OCI-LY7 (cell line): ENCODE data around the gene CEP104. TPM values are rescaled to one million over a fixed set of nuclear protein-coding genes. Genes with fewer than 3 reads are reported as not detected.

Source experiments
- BruUV-seq: library from RNA; stranded (reverse); fragments of 400-500 nt; replicated peaks from 2 replicates; lab custom pipeline; 2021; lab: Mats Ljungman, UMichigan
- CTCF ChIA-PET: fragments of 300-600 bp; sonication (Branson Sonifier 250); formaldehyde crosslinking; loops from one replicate; lab custom pipeline; 2022; ENCODE audit warnings: antibody characterized with exemption; ENCODE audit not compliant: unreplicated experiment; lab: Charles Lee
- POLR2A ChIA-PET: fragments of 300-600 bp; sonication (Branson Sonifier 250); formaldehyde crosslinking; loops from one replicate; lab custom pipeline; 2022; ENCODE audit warnings: antibody characterized with exemption; lab: Charles Lee
- DNase-seq: peaks from one replicate; pipeline ENCODE4 v3.0.0-alpha.2; 2015; ENCODE audit warnings: low spot score
- H2AFZ ChIP-seq: fragments of 200-600 bp; sonication (generic), shearing (Covaris generic); 2 replicates; pipeline ENCODE4 v1.6.1; 2014; ENCODE audit warnings: mild to moderate bottlenecking, antibody characterized with exemption, low read length, moderate library complexity
- H3K27ac ChIP-seq: fragments of 200-600 bp; sonication (generic); 2 replicates; pipeline ENCODE4 v1.5.1; 2014; ENCODE audit warnings: mixed run types, low read depth, mild to moderate bottlenecking, moderate library complexity, low read length, inconsistent platforms; ENCODE audit not compliant: poor library complexity, severe bottlenecking
- H3K36me3 ChIP-seq: fragments of 200-600 bp; sonication (generic); 2 replicates; pipeline ENCODE4 v1.6.1; 2014; ENCODE audit warnings: mild to moderate bottlenecking, antibody characterized with exemption, low read length, moderate library complexity, mixed read lengths; ENCODE audit not compliant: insufficient read depth
- H3K4me1 ChIP-seq: fragments of 200-600 bp; sonication (generic); 2 replicates; pipeline ENCODE4 v1.5.1; 2014; ENCODE audit warnings: mild to moderate bottlenecking, low read length; ENCODE audit not compliant: insufficient read depth, poor library complexity, severe bottlenecking
- H3K4me2 ChIP-seq: fragments of 200-600 bp; sonication (generic); 2 replicates; pipeline ENCODE4 v1.6.1; 2014; ENCODE audit warnings: mild to moderate bottlenecking, low read length
- H3K4me3 ChIP-seq: fragments of 200-600 bp; sonication (generic); 2 replicates; pipeline ENCODE4 v1.5.1; 2014; ENCODE audit warnings: mild to moderate bottlenecking, low read depth, low read length; ENCODE audit not compliant: poor library complexity, severe bottlenecking
- H3K79me2 ChIP-seq: fragments of 200-600 bp; sonication (generic); 2 replicates; pipeline ENCODE4 v1.6.1; 2016; ENCODE audit warnings: low read depth, mild to moderate bottlenecking, low read length, moderate library complexity, mixed read lengths; ENCODE audit not compliant: insufficient read depth
- H3K9me2 ChIP-seq: fragments of 200-600 bp; sonication (generic); 2 replicates; pipeline ENCODE4 v1.6.1; 2016; ENCODE audit warnings: mild to moderate bottlenecking, low read length, mixed read lengths; ENCODE audit not compliant: insufficient read depth
- H3K9me3 ChIP-seq: fragments of 200-600 bp; sonication (generic); 2 replicates; pipeline ENCODE4 v1.6.1; 2014; ENCODE audit warnings: mild to moderate bottlenecking, mixed run types, low read length, mixed read lengths
- H4K20me1 ChIP-seq: fragments of 200-600 bp; sonication (generic); 2 replicates; pipeline ENCODE4 v1.6.1; 2014; ENCODE audit warnings: mild to moderate bottlenecking, antibody characterized with exemption, low read length, moderate library complexity, mixed read lengths; ENCODE audit not compliant: insufficient read depth
- CTCF ChIP-seq: fragments of 200-600 bp; sonication (generic); conservative IDR thresholded peaks from 2 replicates; pipeline ENCODE4 v1.5.1; 2014; ENCODE audit warnings: mild to moderate bottlenecking, antibody characterized with exemption, low read length, moderate library complexity, mixed read lengths
- EZH2phosphoT487 ChIP-seq: fragments of 200-600 bp; sonication (generic); IDR thresholded peaks from 2 replicates; pipeline ENCODE4 v1.6.1; 2018; ENCODE audit warnings: low read depth, borderline replicate concordance, mild to moderate bottlenecking, mixed run types, antibody characterized with exemption, low read length, moderate library complexity, mixed read lengths
- intact Hi-C: fragments of 100-400 bp; cut with micrococcal nuclease; formaldehyde crosslinking; loops from one replicate; pipeline ENCODE4 v1.10.0; 2022; ENCODE audit not compliant: unreplicated experiment
- total RNA-seq, 2 experiments: library from RNA; depleted of rRNA in 1 of 2; stranded (reverse); fragments of >200 nt in 1 of 2; shearing (Covaris generic) in 1 of 2; gene quantifications; 2 replicates each; pipeline ENCODE4 v1.2.3, GENCODE V29; 2014 to 2022

Gene CEP104
- total RNA-seq, 2 experiments from 2014 or later: 26.8 to 71.0 TPM

DNA sequence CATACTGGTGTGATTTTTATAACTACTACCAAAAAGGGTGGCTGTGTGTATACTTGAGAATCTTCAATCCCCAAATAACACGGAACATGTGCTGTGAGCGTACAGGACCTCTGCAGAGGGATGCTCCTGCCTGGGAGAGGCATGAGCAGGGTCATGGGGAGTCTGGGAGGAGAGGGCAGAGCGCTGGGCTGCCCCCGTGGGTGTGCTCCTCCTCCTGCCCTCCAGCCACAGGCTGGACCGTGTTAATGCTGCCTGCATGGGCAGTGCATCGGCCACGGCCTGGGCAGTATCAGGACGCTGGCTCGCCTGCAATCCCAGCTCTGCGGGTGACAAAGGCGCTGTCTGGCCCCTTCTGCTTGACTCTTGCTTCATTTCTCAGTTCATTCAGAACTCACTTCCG, 6.2 kb downstream of the CEP104 start:
- Histone ChIP-seq H3K79me2 (peaks cover 24% of the 10 kb centered on the region), H3K4me1 (peaks cover 7% of the 10 kb centered on the region), H3K27ac (no peak overlapping the region), H3K9me3 (no peaks in the 10 kb centered on the region), H3K36me3 (peaks cover 57% of the 10 kb centered on the region), H2AFZ (no peak overlapping the region), H3K9me2 (no peaks in the 10 kb centered on the region), H3K4me2 (no peak overlapping the region), H3K4me3 (no peak overlapping the region), H4K20me1 (peaks cover 3% of the 10 kb centered on the region; the same call in 1 of the 2 replicates)
- ChIA-PET CTCF (no interaction called here), POLR2A (no interaction called here)
- DNase-seq: no peak
- intact Hi-C loops: no loop called here
- no TSS peak for BruUV-seq
- TF ChIP-seq CTCF: no peak
- no peak for TF ChIP-seq EZH2phosphoT487

DNA sequence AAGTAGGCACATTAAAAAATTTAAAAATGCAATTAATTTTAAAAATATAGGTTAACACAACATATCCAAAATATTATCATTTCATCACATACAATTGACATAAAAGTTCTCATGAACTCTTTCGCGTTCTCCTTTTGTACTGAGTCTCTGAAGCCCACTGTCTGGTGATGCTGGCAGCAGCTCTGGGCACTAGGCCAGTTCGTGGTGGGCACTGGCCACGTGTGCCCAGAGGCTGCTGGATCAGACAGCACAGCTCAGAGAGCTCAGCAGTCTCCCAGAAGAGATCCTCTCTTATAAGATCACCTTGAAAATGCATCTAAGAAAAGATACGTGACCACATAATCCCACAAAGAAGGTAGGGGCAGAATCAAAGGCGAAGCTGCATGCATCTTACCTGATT, 9.9 kb downstream of the CEP104 start:
- peaks cover 83% of the 10 kb centered on the region for H3K36me3 ChIP-seq
- POLR2A ChIA-PET: no interaction called here

More for the DNA sequence above, 9.9 kb downstream of the CEP104 start:
- intact Hi-C loops: no loop called here
- Histone ChIP-seq H3K79me2 (no peaks in the 10 kb centered on the region), H3K4me2 (no peak overlapping the region), H3K9me2 (no peaks in the 10 kb centered on the region), H3K27ac (no peak overlapping the region), H3K4me3 (no peak overlapping the region), H2AFZ (no peak overlapping the region), H4K20me1 (no peaks in the 10 kb centered on the region), H3K9me3 (no peaks in the 10 kb centered on the region), H3K4me1 (peaks cover 7% of the 10 kb centered on the region)
- CTCF ChIA-PET: no interaction called here
- no TSS peak for BruUV-seq
- no peak for DNase-seq
- no peak for TF ChIP-seq EZH2phosphoT487
- TF ChIP-seq CTCF: no peak
